HFF-Myc (cell line): ENCODE data around the gene SDF2.

Experiments used
- DNase-seq: peaks from one replicate; pipeline ENCODE4 v3.0.0-alpha.2; 2011; ENCODE audit warnings: low read depth; ENCODE audit errors: extremely low read depth
- H3K4me3 ChIP-seq: replicated peaks from 2 replicates; pipeline ENCODE4 v1.5.1; 2011; ENCODE audit warnings: low read depth, mild to moderate bottlenecking, control low read depth, low read length
- TF ChIP-seq, protein P1 (sequence below): IDR thresholded peaks from 2 replicates; pipeline ENCODE4 v1.5.1; 2012; ENCODE audit warnings: mild to moderate bottlenecking, low read depth, low read length, control low read depth; ENCODE audit errors: missing control alignments

The SDF2 gene

DNA sequence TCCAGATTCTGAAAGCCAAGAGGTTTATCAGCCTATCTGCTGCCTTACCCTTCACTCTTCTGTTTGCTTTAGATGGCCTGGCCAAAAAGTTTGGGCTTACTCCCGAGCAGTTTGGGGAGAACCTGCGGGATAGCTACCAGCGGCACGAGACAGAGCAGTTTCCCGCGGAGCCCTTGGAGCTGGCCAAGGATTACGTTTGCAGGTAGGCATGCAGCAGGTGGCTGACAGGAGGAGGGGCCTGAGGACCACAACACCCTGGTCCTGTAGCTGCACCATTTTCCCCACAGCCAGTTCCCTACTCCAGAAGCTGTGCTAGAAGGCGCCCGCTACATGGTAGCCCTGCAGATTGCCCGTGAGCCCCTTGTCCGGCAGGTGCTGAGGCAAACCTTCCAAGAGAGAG is 20.9 kb upstream of the SDF2 start:
- TF ChIP-seq, protein P1, sequence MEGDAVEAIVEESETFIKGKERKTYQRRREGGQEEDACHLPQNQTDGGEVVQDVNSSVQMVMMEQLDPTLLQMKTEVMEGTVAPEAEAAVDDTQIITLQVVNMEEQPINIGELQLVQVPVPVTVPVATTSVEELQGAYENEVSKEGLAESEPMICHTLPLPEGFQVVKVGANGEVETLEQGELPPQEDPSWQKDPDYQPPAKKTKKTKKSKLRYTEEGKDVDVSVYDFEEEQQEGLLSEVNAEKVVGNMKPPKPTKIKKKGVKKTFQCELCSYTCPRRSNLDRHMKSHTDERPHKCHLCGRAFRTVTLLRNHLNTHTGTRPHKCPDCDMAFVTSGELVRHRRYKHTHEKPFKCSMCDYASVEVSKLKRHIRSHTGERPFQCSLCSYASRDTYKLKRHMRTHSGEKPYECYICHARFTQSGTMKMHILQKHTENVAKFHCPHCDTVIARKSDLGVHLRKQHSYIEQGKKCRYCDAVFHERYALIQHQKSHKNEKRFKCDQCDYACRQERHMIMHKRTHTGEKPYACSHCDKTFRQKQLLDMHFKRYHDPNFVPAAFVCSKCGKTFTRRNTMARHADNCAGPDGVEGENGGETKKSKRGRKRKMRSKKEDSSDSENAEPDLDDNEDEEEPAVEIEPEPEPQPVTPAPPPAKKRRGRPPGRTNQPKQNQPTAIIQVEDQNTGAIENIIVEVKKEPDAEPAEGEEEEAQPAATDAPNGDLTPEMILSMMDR = no peak
- H3K4me3 ChIP-seq = no peak overlapping the region
- no peak for DNase-seq

- TF ChIP-seq, protein P1 = peak; percentile 26
- DNase-seq = no peak
- no peak overlapping the region for H3K4me3 ChIP-seq
Observed at GRCh38 chr17:28675980-28676379, 14.3 kb upstream of the SDF2 start.

DNA sequence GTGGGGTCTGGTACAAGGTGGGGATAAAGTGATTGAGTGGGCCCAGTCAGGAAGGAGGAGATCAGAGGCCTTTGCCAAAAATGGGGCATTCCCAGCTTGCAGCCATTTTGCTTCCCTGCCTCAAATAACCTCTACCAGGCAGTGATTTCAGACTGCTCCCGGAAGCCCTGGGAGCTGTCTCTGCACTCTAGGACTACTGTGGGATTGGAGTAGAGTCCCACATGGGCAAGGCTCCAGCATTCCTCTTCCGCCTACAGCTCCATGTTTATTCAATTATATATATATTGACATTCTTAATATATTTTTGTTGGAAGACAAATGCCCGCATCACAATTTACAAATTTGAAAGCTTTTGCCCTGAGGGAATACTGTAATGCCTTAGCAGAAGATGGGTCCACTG is 13.8 kb upstream of the SDF2 start:
- TF ChIP-seq, protein P1 = no peak
- no peak overlapping the region for H3K4me3 ChIP-seq
- no peak for DNase-seq

DNA sequence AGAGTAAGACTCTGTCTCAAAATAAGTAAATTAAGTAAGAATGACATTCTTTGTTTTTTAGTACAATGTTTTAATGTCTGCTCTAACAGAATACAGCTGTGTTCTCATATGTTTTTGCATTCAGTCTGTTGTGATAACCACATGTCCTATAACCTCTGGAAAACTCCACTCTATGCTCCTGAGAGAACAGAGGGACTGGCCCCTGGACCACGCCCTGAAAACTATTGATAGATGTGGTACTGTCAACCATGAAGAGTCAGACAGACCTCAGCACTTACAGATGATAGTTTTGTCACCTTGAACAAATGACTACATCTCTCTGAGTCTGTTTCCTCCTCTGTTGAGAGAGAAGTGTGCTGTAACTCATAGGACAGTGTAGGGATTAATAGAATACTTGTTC is 8.2 kb upstream of the SDF2 start:
- no peak for DNase-seq
- H3K4me3 ChIP-seq = no peak overlapping the region
- TF ChIP-seq, protein P1 = no peak

DNA sequence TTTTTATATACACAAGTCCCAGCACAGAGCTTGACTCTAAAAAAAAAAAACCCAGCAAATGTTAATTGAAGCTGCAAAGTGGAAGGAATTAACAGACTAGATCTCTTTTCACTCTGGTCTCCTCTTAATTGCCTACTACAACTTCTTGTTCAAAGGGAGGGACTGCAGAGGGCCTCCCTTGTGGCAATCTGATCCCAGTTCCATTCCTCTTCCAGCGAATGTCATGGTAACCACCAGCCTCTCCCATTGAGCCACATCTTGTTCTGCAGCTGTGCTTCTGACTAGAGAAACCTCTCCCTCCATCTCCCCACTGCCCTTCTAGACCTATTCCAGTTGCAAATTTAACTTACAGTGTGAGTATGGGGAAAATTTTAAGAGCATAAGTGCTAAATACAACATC is 6.2 kb upstream of the SDF2 start:
- H3K4me3 ChIP-seq = no peak overlapping the region
- TF ChIP-seq, protein P1 = no peak
- no peak for DNase-seq

GRCh38 chr17:28665994-28666393 is 4.3 kb upstream of the SDF2 start:
- no peak overlapping the region for H3K4me3 ChIP-seq
- DNase-seq = no peak
- TF ChIP-seq, protein P1 = no peak

- TF ChIP-seq, protein P1 = no peak
- peak overlapping the region; percentile 91; the same call in 1 of the 2 replicates for H3K4me3 ChIP-seq
- no peak for DNase-seq
Observed at GRCh38 chr17:28663723-28664122, 2.0 kb upstream of the SDF2 start.
